Measurements from ENCODE around the gene MYO16. TPM values are rescaled to one million over a fixed set of nuclear protein-coding genes. Genes with fewer than 3 reads are reported as not detected.

Gene MYO16
- total and polyA plus RNA-seq, 2 of the 4 experiments (the other 2 are of a cell fraction), result under 0.01 to 0.03 TPM

- Histone ChIP-seq H2AFZ (replicated peaks; ENCODE audit: low read length, poor library complexity) (no peak overlapping the region), H4K91ac (ENCODE audit: insufficient read depth, low read depth, low read length) (no peak overlapping the region), H3K9ac (ENCODE audit: low read depth, low read length) (no peak overlapping the region), H4K20me1 (ENCODE audit: insufficient read depth, low read length) (no peaks in the 10 kb centered on the region), H2AK5ac (ENCODE audit: low read depth, low read length) (no peak overlapping the region), H4K5ac (ENCODE audit: low read depth, low read length) (no peak overlapping the region), H3K79me1 (ENCODE audit: low read depth in 1 of 2, low read length in 2 of 2) (no peaks in the 10 kb centered on the region), H3K4ac (ENCODE audit: low read depth, low read length) (no peak overlapping the region), H2BK5ac (ENCODE audit: low read depth, low read length, poor library complexity, severe bottlenecking) (no peak overlapping the region), H2BK120ac (ENCODE audit: low read depth, low read length) (no peak overlapping the region), H3K18ac (ENCODE audit: low read depth, low read length) (no peak overlapping the region), H3K27me3 (ENCODE audit: control insufficient read depth, insufficient read depth, low read length) (peaks cover 3% of the 10 kb centered on the region; the same call in 1 of the 2 replicates), H3K9me1 (ENCODE audit: insufficient read depth, low read length) (0 out of 2 replicates have a peak, but pooled peaks cover 3% of the 10 kb centered on the region), H2BK20ac (ENCODE audit: low read depth, low read length) (no peak overlapping the region), H3K56ac (ENCODE audit: extremely low read depth, insufficient read depth, low read length) (no peak overlapping the region), H3K4me3 (ENCODE audit: insufficient read depth, low read depth, low read length) (no peak overlapping the region), H3K23ac (ENCODE audit: low read depth, low read length) (no peak overlapping the region), H3K4me2 (ENCODE audit: low read depth, low read length) (no peak overlapping the region), H3K4me1 (ENCODE audit: control insufficient read depth, insufficient read depth, low read length) (no peaks in the 10 kb centered on the region; the same call in 1 of the 2 replicates), H3K14ac (replicated peaks; ENCODE audit: low read depth, low read length) (no peak overlapping the region), H3K36me3 (ENCODE audit: control insufficient read depth, insufficient read depth, low read length) (no peaks in the 10 kb centered on the region), H4K8ac (ENCODE audit: low read depth in 2 of 2, low read length in 2 of 2) (no peak overlapping the region), H2AK9ac (replicated peaks; ENCODE audit: low read depth, low read length, poor library complexity) (no peak overlapping the region), H3K27ac (ENCODE audit: insufficient read depth, low read length) (no peak overlapping the region), H2BK15ac (ENCODE audit: low read depth, low read length) (no peak overlapping the region), H3K9me3 (ENCODE audit: control insufficient read depth, insufficient read depth, low read length) (no peaks in the 10 kb centered on the region)
- CTCF ChIA-PET, result no interaction called here
- DNase-seq (no peak), ATAC-seq (ENCODE audit: low read depth) (no peak)
- 94% methylated on average over 5 of the region's 10 CpGs; no CpG with 5 or more reads in 1 of the 2 experiments for WGBS, 2 experiments (ENCODE audit: extremely low coverage in 2 of 2, insufficient read length in 1 of 2)
- intact Hi-C loops (cut with micrococcal nuclease) (no loop called here), dilution Hi-C loops (cut with HindIII; ENCODE audit: low sequenced_read_pairs, unreplicated experiment) (no loop called here), in situ Hi-C loops (cut with MboI; ENCODE audit: low sequenced_read_pairs) (no loop called here)
- BruUV-seq (replicated peaks), result no TSS peak
- no peak for TF ChIP-seq CHD1 (IDR thresholded peaks at IDR 0.05; ENCODE audit: low read depth, low read length)
- no peak for TF ChIP-seq RCOR1 (IDR thresholded peaks at IDR 0.05; ENCODE audit: insufficient replicate concordance, low read length)
- no peak for TF ChIP-seq NFE2L2 (IDR thresholded peaks at IDR 0.05; ENCODE audit: low read depth, low read length)
- TF ChIP-seq POLR2A (IDR thresholded peaks at IDR 0.05; ENCODE audit: low read depth, low read length), result no peak
- TF ChIP-seq, protein P1, sequence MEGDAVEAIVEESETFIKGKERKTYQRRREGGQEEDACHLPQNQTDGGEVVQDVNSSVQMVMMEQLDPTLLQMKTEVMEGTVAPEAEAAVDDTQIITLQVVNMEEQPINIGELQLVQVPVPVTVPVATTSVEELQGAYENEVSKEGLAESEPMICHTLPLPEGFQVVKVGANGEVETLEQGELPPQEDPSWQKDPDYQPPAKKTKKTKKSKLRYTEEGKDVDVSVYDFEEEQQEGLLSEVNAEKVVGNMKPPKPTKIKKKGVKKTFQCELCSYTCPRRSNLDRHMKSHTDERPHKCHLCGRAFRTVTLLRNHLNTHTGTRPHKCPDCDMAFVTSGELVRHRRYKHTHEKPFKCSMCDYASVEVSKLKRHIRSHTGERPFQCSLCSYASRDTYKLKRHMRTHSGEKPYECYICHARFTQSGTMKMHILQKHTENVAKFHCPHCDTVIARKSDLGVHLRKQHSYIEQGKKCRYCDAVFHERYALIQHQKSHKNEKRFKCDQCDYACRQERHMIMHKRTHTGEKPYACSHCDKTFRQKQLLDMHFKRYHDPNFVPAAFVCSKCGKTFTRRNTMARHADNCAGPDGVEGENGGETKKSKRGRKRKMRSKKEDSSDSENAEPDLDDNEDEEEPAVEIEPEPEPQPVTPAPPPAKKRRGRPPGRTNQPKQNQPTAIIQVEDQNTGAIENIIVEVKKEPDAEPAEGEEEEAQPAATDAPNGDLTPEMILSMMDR (conservative IDR thresholded peaks at IDR 0.05; ENCODE audit: low read depth, low read length), result no peak
- no peak for TF ChIP-seq RAD21 (IDR thresholded peaks at IDR 0.05; ENCODE audit: low read length)
- TF ChIP-seq MXI1 (IDR thresholded peaks at IDR 0.05; ENCODE audit: borderline replicate concordance, low read depth, low read length), result no peak
- no peak for TF ChIP-seq USF2 (IDR thresholded peaks at IDR 0.05; ENCODE audit: low read depth, low read length)
- TF ChIP-seq, protein P2, sequence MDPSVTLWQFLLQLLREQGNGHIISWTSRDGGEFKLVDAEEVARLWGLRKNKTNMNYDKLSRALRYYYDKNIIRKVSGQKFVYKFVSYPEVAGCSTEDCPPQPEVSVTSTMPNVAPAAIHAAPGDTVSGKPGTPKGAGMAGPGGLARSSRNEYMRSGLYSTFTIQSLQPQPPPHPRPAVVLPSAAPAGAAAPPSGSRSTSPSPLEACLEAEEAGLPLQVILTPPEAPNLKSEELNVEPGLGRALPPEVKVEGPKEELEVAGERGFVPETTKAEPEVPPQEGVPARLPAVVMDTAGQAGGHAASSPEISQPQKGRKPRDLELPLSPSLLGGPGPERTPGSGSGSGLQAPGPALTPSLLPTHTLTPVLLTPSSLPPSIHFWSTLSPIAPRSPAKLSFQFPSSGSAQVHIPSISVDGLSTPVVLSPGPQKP (IDR thresholded peaks at IDR 0.05; ENCODE audit: borderline replicate concordance, low read depth, low read length), result no peak
- POLR2A ChIA-PET (ENCODE audit: unreplicated experiment), result no interaction called here
Observed at GRCh38 chr13:108985166-108985565, 355.8 kb downstream of the MYO16 start.
